GM21528 (cell line): ENCODE measurements around the gene IFI30.

ENCODE experiments used
- ATAC-seq: cut with Tn5 transposase; IDR thresholded peaks from one replicate; pipeline ENCODE4 v1.9.1; 2021; ENCODE audit warnings: mild to moderate bottlenecking, moderate library complexity; ENCODE audit not compliant: unreplicated experiment, low FRiP score

The IFI30 gene

DNA sequence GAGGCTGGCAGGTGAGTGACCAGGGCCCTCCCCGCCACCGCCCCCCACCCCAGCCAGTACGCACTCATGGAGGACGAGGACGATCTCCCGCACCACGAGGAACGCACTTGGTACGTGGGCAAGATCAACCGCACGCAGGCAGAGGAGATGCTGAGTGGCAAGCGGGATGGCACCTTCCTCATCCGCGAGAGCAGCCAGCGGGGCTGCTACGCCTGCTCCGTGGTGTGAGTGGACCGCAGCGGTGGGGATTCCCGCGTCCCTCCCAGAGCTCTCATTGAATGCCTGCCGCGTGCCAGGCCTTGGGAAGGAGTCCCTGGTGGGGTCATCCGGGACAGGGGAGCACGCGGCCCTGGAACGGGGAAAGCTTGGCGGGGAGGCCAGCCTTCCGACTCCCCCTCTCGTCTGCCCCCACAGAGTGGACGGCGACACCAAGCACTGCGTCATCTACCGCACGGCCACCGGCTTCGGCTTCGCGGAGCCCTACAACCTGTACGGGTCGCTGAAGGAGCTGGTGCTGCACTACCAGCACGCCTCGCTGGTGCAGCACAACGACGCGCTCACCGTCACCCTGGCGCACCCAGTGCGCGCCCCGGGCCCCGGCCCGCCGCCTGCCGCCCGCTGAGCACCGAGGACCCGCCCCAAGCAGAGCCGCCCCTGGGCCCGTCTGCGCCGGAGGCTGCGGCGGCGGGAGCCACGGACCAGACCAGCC, 4.8 kb upstream of the IFI30 start:
- ATAC-seq, result no peak

- ATAC-seq, result no peak
These were observed 2.8 kb upstream of the IFI30 start for GRCh38 chr19:18170714-18171255.

DNA sequence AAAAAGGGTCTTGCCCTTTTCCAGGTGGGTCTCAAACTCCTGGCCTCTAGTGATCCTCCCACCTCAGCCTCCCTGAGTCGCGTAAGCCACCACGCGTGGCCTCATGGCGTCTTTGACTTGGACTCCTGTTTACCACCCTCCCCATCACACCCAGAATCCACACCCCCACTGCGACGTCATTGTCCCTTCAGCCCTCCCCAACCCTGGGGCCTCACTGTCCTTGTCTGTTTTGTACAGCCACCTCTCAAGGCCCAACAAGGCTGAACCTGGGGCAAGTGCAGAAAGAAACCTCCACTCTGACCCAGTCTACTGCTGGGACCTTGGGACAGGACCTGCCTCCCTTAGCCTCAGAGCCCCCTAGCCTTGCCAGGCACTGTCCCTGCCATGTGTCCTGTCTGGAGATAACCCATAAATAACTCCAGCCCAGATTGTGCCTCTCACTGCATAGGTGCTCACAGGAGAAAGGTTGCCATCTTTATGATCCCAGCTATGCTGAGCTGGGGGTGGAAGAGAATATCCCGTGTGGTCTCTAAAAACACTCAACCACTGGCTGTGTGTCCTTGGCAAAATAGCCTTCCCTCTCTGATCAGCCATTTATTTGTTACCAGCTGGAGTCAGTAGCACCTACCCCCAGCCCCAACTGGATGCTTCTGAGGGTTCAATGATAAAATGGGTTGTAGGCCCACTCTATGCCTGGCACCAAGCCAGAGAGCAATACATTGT, 1.8 kb upstream of the IFI30 start:
- ATAC-seq, result no peak

DNA sequence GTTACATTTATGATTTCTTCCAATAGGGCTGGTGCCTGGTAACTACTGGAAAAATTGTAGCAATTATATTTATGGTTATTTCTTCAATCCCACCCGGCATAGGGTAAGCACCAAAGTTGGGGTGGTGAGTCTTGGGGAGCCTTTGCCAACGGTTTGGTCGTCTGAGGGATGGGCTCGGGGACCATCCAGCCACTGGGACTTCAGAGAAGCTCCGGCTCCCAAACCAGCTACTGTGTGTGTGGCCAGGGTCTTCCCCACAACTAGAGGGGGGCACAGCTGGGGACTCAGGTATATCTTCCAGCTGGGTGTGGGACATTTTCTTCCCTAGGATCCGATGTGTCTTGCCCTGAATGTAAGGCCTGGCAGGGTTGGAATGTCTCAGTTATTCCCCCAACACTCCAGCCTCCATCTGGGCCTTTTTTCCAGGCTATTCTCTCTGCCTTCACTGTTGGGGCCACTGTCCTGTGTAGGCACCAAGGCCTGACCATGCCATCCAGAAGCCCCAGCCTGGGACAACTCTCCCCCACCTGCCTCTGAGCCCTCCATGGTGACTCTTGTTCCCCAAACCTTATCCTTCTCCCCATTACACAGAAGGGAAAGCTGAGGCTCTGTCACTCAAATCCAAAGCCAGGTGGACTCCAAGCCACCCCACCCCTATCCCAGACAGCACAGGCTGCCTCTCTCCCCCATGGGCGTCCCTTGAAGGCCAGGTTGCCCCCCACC, 1.1 kb upstream of the IFI30 start:
- no peak for ATAC-seq

DNA sequence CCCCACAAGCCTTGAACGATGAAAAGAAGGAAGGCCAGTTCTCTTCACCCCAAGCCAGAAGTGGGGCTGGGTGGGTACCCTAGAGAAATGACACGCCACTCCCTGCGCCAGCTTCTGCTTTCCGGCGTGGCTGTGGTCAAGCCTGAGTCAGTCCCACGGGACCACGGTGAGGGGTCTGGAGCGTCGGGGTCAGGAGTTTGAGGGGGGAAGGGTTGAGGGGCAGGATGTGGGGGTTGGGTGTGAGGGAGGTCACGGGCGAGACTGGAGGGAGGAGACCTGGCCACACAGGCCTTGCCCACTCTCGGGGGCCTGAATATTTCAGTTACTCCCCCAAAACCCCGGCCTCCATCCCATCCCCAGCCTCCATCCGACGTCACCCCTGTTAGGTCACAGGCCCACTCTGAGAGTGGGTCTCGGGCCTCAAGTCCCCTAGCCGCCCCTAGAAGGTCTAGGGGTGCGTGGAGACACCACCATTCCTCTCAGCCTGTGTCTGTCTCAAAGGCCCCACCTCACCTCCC, 500 bp upstream of the IFI30 start:
- no peak for ATAC-seq

DNA sequence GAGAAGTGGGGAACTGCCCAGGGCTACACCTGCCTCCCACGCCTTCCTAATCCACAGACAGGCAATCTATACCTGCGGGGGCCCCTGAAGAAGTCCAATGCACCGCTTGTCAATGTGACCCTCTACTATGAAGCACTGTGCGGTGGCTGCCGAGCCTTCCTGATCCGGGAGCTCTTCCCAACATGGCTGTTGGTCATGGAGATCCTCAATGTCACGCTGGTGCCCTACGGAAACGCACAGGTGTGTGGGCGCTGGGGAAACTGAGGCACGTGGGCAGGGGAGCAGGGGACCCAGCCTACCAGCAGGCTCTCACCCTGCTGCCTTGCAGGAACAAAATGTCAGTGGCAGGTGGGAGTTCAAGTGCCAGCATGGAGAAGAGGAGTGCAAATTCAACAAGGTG, 1.4 kb downstream of the IFI30 start:
- no peak for ATAC-seq

GRCh38 chr19:18176367-18177310, 3.0 kb downstream of the IFI30 start:
- ATAC-seq, result no peak

DNA sequence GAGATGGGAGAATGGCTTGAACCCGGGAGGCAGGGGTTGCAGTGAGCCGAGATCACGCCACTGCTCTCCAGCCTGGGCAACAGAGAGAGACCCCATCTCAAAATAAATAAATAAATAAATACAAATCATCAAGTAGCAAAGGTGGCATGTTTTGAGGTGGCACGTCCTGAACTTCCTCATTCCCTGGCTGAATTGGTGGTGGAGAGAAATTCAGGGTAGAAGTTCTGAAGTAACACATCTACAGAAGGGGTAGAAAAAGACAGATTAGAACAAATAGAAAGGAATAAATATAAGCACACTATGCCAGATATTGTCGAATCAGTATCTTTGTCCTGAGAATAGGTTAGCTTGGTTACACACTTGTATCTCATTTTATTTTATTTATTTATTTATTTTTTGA, 6.3 kb downstream of the IFI30 start:
- ATAC-seq, result no peak

GRCh38 chr19:18183529-18183928, 9.9 kb downstream of the IFI30 start:
- no peak for ATAC-seq

GRCh38 chr19:18185538-18185937, 11.9 kb downstream of the IFI30 start:
- ATAC-seq, result no peak

DNA sequence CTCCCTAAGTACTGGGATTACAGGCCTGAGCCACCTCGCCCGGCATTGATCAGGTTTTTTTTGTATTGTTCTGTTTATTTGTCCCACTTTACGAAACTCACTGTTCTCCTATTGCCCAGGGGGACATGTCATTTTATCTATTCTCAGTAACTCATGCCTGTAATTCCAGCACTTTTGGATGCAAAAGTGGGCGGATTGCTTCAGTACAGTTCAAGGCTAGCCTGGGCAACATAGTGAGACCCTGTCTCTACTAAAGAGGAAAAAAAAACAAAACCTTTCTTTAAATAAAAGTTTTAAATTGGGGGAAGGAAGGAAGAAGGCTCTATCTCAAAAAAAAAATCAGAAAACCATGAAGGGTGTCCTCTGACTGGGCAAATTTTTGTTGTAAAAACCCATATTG, 16.7 kb downstream of the IFI30 start:
- ATAC-seq, result no peak

DNA sequence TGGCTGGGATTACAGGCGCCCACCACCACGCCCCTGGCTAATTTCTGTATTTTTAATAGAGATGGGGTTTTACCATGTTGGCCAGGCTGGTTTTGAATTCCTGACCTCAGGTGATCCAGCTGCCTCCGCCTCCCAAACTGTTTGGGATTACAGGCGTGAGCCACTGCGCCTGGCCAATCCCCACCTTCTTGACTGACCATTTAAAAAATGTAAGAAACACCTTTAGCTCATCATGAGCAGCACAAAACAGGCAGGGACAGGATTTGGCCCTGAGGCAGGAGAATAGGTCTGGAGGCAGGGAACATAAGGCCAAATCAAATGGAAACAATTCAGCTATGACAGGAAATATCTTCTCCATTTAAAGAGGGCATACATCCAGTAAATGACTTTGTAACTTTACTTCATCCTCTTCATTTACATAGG, 18.0 kb downstream of the IFI30 start:
- no peak for ATAC-seq

DNA sequence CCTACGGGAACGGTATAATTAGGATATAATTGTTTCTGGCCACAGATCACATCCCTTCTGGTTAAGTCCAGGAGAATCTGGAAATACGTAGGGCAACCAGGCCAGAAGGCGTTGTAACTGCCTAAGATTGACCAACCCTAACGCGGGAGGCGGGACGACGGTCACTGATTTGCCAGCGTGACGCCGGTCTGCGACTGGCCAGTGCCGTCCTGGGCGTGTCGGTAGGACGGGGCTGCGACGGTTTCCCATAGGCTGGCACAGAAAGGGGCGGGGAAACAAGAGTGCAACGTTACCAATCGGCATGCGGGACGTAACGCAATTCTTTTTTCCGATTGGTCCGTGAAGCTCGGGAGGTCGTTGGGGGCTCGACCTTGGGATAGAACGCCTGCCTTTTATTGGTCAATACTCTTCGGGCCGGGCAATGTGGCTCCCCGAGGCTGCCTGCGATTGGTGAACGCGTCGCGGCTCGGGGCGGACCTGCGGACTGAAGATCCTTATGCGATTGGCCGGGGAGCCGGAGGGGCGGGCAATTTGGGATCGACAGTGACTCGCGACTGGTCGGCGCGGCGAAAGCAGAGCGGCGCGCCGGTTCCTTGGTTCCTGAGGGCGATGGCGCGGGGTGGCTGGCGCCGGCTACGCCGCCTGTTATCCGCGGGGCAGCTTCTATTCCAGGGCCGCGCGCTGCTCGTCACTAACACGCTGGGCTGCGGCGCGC, 19.2 kb downstream of the IFI30 start, which contains the start of gene MPV17L2:
Gene MPV17L2, plus strand, starts transcription at position 546 of the 715 bp plus-strand sequence. Its CDS starts 64 bp downstream, at position 610.
- ATAC-seq, result peak; percentile 84

DNA sequence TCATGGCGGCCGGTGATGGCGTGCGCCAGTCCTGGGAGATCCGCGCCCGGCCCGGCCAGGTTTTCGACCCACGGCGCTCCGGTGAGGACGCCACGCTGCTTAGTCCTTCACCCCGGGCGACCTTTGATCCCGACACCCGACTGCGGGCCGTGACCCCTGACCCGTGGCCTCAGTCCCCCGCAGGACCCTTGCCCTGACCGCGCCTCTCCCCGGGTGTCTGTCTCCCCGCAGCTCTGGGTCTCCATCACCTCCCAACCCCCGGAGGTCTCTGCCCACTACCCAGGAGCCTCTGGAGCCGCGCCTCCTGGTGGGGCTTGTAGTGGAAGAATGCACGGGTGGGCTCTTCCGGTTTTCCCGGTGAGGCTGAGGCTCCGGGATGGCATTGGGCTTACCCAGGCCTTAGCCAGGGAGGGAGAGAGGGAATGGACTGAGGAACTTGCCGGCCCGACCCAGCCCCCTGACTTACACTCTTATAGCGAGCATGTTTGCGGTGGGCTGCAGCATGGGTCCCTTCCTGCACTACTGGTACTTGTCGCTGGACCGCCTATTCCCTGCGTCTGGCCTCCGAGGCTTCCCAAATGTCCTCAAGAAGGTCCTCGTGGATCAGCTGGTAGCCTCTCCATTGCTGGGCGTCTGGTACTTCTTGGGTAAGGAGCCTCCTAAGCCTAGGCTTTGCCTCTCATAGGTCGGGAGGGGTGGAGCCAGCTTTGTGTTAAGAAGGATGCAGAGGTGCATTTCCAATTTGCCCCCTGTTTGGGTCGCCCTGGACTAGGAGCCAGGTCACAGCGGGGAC, 20.0 kb downstream of the IFI30 start:
- ATAC-seq, result peak; percentile 20

GRCh38 chr19:18194181-18194530, 20.5 kb downstream of the IFI30 start:
- no peak for ATAC-seq

DNA sequence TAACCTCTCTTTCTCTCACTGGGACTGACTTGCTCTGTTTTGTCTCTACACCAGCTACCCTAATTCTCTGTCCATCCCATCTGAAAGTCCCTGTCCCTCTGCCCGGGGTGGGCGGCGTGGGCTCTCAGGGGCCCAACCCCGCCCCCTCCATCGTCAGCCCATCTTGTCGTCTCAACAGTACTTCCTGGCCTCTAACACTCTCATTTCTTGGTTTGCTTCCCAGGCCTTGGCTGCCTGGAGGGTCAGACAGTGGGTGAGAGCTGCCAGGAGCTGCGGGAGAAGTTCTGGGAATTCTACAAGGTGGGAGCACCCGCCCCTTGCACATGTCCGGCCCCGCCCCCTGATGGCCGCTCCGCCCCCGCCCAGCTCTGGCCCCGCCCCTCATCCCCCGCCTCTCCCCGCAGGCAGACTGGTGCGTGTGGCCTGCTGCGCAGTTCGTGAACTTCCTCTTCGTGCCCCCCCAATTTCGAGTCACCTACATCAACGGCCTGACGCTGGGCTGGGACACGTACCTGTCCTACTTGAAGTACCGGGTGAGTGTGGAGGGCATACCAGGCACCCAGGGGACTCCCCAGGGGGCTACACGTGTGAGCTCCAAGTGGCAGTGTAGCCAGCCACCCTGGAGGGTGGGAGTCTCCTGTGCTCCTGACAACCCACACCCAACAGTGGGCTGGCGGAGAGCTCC, 21.1 kb downstream of the IFI30 start:
- ATAC-seq, result no peak

DNA sequence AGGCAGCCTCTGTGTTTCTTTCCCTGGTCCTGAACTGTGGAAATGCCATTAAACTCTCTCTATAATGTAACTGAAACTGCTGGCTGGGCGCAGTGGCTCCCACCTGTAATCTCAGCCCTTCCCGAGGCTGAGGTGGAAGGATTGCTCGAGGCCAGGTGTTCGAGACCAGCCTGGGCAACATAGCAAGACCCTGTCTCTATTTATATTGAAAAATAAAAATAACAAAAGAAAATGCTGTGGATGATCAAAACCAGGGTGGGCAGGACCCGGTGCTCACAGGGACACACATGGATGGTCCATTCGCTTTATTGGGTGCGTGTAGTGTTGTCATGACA, 22.9 kb downstream of the IFI30 start:
- no peak for ATAC-seq

DNA sequence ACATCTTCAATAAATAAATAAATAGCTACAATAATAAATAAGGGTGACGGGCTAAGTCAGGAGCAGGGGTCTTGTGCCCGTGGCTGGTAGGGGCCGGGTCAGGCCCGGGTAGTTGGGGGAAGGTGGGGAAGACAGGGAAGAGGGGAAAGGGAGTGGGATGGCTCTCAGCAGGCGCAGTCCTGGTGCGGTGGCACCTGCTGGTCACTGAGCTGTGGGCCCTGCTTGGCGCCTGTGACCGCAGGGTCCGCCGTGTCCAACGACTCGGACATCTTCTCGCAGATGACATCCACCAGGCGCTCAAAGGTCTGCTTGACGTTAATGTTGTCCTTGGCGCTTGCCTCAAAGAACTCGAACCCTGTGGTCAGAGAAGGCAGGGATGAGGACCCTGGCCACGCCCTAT, 23.7 kb downstream of the IFI30 start:
- no peak for ATAC-seq
